Cerebellar cortex (tissue), 1 donor: ENCODE data around the gene PKD1.
A peak's percentile ranks its signal among the peaks of the same experiment; 100 is the strongest.
"Not testable (repeated sequence)": the region's sequence is repeated elsewhere in the genome, so short reads cannot be mapped to it uniquely, and the experiment has no call there.

Experiments used
- DNase-seq: peaks from one replicate; pipeline ENCODE4 v3.0.0-alpha.2; 2015; ENCODE audit warnings: low spot score

Gene PKD1

DNA sequence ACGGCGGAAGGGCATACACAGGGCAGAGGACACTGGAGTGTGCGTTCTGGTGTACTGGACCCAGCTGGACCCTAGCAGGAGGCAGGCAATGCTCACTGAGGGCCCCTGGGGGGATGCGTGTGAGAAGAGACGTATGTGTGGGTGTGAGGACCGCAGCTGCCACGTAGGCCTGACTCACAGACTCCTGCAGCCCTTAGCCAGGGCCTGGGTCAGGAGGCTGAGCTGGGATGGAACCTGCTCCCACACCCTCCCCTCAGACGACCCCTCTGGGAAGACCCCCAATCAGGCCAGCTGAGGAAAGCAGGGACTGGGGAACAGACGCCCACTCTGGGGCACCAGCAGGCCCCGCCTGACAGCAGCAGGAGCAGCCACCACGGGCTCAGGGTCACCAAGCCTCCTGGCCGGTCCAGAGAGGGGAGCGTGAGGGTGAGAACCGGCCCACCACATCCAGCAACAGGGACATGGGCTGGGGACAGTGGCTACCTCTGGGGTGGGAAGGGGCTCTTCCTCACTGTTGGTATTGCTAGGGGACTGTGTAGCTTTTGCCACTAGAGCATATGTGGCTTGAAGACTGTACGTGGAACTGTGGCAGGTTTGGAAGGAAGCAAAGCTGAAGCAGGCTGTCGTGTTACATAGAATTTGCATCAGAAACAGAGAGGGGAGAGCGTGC lies 28.4 kb downstream of the PKD1 start:
- DNase-seq: not testable (repeated sequence)

- DNase-seq: not testable (repeated sequence)
Observed at GRCh38 chr16:2106211-2106610, 29.5 kb downstream of the PKD1 start.

GRCh38 chr16:2105769-2106168 lies 29.9 kb downstream of the PKD1 start:
- not testable (repeated sequence) for DNase-seq

- DNase-seq: not testable (repeated sequence)
Observed at GRCh38 chr16:2105291-2105690, 30.4 kb downstream of the PKD1 start.

DNA sequence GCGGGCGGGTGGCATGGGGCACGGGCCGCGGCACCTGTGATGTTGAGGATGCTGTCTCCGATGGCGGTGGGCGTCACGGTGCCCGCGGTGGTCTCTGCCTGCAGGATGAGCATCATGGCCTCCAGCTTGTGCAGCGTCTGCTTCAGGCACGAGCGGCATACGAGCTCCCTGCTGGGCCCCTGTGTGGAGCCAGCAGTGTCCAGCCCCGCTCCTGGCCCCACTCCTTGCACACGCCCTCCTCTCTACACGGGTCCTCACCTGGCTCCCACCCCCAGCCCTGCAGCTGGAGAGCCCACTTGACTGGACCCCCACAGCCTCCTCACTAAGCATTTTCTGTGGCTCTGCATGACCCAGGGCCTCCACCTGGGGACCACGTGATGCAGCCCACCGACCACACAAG lies 31.2 kb downstream of the PKD1 start:
- not testable (repeated sequence) for DNase-seq

DNA sequence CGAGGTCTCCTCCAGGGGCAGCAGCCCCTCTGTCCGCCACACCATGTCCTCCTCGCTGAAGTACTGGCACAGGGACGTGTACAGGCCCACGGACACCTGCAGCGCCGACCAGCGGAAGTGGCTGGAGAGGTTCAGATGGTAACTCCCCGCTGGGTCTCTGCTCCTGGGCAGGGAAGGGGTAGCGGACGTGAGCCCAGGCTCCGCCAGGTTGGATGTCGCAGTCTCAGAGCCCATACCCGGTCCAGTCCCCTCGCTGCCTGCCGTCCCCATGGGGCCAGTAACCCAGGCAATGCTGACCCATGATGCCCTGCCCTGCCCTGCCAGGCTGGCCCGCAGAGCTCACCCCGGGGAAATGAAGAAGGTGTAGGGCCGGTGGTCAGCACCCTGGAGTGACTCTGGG lies 33.2 kb downstream of the PKD1 start:
- DNase-seq: no peak

DNA sequence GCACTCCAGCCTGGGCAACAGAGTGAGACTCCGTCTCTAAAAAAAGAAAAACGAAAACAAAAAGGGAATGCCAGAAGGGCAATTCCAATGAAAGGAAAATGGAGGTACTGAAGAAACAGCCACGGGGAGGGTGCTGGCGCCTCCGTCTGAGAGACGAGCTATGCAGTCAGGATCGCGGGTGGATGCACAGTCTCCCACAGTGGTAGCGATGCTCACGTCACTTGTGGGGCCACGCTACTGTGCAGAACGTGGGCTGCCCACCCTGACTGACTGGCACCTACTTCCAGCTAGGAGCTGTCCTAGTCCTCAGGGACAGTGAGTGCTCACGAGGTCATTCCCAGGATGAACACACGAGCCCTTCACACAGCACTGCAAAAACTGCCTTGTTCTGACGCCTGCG lies 34.1 kb downstream of the PKD1 start:
- DNase-seq: not testable (repeated sequence)

GRCh38 chr16:2097689-2098088 lies 38.0 kb downstream of the PKD1 start:
- not testable (repeated sequence) for DNase-seq

DNA sequence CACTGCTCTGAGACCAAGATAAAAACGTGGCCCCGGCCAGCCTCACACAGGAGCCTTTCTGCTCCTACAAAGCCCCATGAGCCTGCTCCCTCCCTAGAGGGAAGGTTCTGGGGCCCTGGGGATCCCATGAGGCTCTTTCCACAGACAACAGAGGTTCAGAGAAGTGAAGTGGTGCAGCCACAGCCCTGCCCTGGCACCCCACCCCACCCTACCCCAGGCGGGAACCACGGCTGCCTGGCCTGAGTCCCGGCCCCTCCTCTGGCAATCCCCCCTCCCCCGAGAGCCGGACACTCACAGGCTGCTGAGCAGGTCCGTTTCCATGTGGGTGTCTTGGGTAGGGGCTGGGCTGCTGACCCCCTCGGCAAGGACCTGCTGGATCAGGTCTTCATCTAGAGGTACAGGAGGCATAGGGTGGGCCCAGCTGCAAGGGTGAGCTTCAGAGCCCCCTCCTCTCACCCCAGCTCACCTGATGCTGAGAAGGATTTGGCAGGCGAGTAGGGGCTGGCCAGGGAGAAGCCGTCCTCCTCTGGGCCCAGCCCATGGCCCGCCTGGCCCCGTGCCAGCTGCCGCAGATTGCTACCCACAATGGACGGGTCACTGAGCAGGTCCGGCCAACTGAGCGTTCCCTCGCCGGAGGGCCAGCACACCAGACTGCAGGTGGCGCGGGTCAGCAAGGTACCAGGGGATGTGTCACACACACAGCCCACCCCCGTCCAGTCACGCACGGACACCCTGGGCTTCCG lies 38.7 kb downstream of the PKD1 start:
- DNase-seq: no peak

DNA sequence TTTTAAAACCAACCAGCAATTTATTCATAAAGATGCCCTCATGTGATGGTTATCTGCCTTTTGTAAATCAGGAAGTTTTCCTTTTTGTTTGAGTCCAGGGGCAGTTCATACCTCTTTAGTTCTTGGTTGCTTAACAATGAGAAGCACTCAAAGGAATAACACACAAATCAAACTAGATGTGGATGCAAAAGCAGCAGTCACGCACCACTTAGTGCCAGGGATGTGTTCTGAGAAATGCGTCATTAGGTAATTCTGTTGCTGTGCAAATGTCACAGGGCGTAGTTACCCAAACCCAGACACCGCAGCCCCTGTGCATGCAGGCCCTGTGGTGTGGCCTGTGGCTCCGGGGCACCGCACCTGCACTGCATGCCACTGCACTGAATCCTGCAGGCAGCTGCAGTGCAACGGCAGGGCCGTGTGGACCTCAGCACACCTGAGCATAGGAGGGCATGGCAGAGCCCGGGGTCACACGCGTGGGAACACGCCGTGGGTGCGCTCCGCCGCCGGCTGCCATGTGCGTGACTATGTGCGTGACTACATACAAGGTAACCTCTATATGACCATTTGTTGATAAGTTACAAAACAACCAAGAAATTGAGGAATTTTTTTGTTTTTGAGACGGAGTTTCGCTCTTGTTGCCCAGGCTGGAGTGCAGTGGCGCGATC lies 39.6 kb downstream of the PKD1 start:
- DNase-seq: no peak

DNA sequence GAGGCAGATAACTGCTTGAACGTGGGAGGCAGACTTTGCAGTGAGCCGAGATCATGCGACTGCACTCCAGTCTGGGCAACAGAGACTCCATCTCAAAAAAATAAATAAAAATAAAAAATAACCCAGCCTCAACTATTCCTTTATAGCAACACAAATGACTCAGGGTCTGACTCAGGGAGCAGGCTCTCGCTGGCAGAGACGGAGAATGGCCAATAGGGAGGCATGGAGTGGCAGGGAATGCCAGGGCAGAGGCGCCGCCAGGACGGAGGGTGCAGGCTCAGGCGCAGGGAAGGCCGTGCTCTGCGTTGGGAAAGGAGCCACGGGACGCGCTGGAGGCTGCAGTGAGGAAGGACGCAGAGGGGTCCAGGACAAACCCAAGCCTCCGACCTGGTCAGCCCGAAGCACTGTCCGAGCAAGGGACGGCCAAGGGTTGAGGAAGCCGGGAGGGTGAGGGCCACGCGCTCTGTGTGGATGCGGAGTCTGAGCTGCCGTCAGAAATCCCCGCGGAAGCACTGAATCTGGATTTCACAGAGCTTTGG lies 40.3 kb downstream of the PKD1 start:
- DNase-seq: no peak

DNA sequence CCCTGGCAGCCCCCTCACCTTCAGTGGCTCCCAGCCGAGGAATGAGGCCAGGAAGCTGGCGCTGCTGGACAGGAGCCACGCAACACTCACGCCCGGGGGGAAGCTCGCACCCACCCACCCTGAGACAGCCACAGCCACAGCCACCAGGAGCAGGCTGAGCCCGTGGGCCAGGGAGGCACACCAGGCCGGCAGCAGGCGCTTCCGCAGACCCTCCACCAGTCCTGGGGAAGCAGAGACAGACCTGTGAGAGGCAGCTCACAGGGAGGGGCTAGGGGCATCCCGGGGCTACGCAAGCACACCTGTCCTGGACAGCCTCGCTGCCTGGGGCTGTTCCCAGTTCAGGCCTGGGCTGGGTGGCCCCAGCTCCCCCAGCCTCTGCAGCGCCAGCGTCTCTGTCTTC lies 41.9 kb downstream of the PKD1 start:
- DNase-seq: no peak

GRCh38 chr16:2092866-2093265 lies 42.8 kb downstream of the PKD1 start:
- peak; percentile 64 for DNase-seq

DNA sequence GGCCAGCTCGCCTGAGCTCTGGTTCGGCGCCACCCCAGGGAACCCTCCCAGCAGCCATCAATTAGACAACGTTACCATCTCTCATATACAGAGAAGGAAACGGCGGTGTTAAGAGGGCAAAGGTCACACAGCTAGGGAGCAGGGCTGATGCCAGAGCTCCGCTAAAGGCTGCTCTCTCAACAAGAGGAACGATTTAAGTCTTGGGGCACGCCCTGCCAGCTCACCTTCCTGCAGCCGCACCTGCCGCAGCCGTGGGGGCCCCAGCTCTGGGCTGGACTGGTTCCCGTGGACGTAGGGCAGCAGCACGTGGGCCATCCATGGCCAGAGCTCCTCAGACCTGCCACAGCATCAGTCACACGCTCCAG lies 43.5 kb downstream of the PKD1 start:
- DNase-seq: no peak

GRCh38 chr16:2091547-2092255 lies 44.0 kb downstream of the PKD1 start:
- DNase-seq: no peak

DNA sequence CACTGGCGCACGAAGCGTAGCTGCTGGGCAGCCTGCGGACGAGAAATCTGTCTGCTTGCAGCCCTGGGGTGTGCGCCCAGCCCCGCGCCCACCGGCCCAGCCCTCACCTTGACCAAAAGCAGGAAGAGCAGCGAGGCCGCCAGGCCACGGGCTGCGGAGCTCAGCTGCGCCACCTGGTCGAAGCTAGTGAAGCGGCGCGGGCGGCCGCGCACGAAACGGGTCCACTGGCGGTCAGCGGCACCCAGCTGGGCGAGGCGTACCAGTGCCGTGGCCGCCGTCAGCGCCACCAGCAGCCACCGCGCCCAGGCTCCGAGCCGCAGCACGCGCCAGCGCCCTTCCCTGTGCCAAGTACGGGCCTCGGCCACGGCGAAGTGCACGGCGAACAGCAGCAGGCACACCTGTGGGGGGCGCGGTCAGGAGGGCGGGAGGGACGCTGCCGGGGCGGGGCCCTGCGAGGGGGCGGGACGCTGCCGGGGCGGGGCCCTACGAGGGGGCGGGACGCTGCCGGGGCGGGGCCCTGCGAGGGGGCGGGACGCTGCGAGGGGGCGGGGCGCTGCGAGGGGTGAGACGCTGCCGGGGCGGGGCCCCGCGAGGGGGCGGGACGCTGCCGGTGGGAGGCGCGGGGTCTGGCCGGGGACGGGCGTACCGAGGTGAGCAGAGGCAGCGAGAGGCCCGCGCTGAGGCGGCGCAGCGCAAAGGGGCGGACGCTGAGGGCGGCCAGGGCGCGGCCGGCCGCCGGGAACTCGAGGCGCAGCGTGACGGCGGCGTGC lies 44.7 kb downstream of the PKD1 start:
- no peak for DNase-seq

GRCh38 chr16:2090481-2090776 lies 45.3 kb downstream of the PKD1 start:
- DNase-seq: no peak

DNA sequence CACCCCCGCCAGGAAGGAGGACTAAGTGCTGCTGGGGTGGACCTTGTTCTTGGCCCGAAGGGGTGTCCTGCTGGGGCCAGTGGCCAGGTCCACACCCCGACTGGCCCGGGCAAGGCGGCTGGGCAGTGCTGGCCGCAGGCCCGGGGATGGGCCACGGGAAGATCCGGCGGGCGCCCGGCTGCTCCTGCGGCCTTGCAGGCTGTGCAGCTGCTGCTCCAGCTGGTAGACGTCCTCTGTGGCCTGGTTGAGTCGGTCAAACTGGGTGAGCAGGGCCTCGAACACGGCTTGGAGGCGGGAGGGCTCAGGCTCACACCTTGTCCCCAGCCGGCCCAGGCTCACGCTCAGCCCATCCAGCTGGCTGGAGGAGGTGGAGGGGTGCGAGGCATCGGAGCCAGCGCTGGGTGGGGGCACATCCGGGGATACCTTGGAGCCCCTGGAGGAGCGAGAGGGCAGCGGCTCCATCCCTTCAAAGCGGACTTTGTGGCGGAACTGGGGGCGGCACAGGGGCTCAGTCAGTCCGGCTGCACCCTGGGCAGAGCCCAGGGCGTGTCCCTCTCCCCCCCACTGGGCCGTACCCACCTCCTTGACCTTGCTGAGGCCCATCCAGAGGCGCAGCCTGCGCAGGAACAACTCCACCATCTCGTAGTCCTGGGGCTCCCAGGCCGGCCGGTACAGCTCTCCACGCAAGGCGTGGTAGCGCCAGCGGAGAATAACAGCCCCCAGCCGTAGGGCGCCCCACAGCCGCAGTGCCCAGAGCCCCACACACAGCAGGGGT lies 45.8 kb downstream of the PKD1 start:
- no peak for DNase-seq

- no peak for DNase-seq
Observed at GRCh38 chr16:2088759-2089358, 46.8 kb downstream of the PKD1 start.
